ENCODE measurements around the gene SBK3. TPM values are rescaled to one million over a fixed set of nuclear protein-coding genes. Genes with fewer than 3 reads are reported as not detected.

Gene SBK3
- polyA plus RNA-seq, 1 donor (not counting 4 experiments of a cell fraction or from before 2014, with no cell fraction given) = not detected

DNA sequence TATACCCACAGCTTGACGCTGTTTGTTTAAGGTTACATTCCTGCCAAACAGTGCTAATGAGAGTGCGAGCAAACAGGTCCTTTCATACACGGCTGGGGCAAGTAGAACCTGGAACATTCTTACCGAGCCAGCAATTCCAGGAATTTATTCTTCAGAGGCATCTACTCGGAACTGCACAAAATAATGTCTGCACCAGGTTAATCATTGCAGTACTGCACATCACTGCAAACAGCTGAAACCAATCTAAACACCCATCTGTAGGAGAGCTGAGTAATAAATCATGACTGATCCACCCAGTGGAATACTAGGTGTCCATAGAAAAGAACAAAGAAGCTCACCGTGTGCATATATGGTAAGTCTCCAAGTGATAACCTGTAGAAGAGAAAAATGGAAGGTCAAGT lies 36.5 kb upstream of the SBK3 start:
- no peaks in the 10 kb centered on the region for H3K9me1 ChIP-seq (ENCODE audit: control insufficient read depth, extremely low read depth, insufficient read depth, low read length)
- H4K20me1 ChIP-seq (ENCODE audit: control insufficient read depth, extremely low read depth, insufficient read depth, low read length) = no peaks in the 10 kb centered on the region
- H3K79me2 ChIP-seq (ENCODE audit: control insufficient read depth, insufficient read depth, low read length) = peaks cover 13% of the 10 kb centered on the region
- dilution Hi-C loops (cut with MboI; ENCODE audit: extremely low pct_ligation_motif_present, low sequenced_read_pairs) = no loop called here
- no peaks in the 10 kb centered on the region for H3K9me3 ChIP-seq (ENCODE audit: control insufficient read depth, low read depth, low read length)
- no peak for FAIRE-seq
- H3K27ac ChIP-seq (ENCODE audit: control insufficient read depth, insufficient read depth, low read length) = no peak overlapping the region
- no peak overlapping the region for H3K9ac ChIP-seq (ENCODE audit: control insufficient read depth, extremely low read depth, insufficient read depth, low read length)
- H3K4me2 ChIP-seq (ENCODE audit: control insufficient read depth, extremely low read depth, insufficient read depth, low read depth, low read length) = peak overlapping the region; percentile 82
- no peak overlapping the region for H3K4me3 ChIP-seq (ENCODE audit: control insufficient read depth in 2 of 3, extremely low read depth in 1 of 3, insufficient read depth in 2 of 3, low read depth in 1 of 3, low read length in 3 of 3)
- H3K27me3 ChIP-seq (ENCODE audit: control insufficient read depth, extremely low read depth, insufficient read depth, low read length) = peaks cover 4% of the 10 kb centered on the region
- peaks cover 19% of the 10 kb centered on the region for H3K4me1 ChIP-seq (ENCODE audit: control insufficient read depth, extremely low read depth, insufficient read depth, low read length)
- no peak overlapping the region for H2AFZ ChIP-seq (ENCODE audit: control insufficient read depth, low read length)
- no peak for DNase-seq (ENCODE audit: low read depth, low spot score)
- peaks cover 0 to 2% of the 10 kb centered on the region in 2 experiments for H3K36me3 ChIP-seq (ENCODE audit: control insufficient read depth in 2 of 2, extremely low read depth in 1 of 2, insufficient read depth in 2 of 2, low read length in 2 of 2)
- TF ChIP-seq, protein P1, sequence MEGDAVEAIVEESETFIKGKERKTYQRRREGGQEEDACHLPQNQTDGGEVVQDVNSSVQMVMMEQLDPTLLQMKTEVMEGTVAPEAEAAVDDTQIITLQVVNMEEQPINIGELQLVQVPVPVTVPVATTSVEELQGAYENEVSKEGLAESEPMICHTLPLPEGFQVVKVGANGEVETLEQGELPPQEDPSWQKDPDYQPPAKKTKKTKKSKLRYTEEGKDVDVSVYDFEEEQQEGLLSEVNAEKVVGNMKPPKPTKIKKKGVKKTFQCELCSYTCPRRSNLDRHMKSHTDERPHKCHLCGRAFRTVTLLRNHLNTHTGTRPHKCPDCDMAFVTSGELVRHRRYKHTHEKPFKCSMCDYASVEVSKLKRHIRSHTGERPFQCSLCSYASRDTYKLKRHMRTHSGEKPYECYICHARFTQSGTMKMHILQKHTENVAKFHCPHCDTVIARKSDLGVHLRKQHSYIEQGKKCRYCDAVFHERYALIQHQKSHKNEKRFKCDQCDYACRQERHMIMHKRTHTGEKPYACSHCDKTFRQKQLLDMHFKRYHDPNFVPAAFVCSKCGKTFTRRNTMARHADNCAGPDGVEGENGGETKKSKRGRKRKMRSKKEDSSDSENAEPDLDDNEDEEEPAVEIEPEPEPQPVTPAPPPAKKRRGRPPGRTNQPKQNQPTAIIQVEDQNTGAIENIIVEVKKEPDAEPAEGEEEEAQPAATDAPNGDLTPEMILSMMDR (optimal IDR thresholded peaks at IDR 0.05 in 1 of 3, IDR thresholded peaks at IDR 0.05 in 1 of 3, conservative IDR thresholded peaks at IDR 0.05 in 1 of 3; ENCODE audit: extremely low read depth in 1 of 3, insufficient read depth in 2 of 3, low read length in 3 of 3) = no peak
- TF ChIP-seq EZH2 (IDR thresholded peaks at IDR 0.05; ENCODE audit: low read length) = no peak

GRCh38 chr19:55581145-55581822 lies 35.9 kb upstream of the SBK3 start:
- H3K79me2 ChIP-seq (ENCODE audit: control insufficient read depth, insufficient read depth, low read length) = peaks cover 13% of the 10 kb centered on the region
- no peaks in the 10 kb centered on the region for H3K9me1 ChIP-seq (ENCODE audit: control insufficient read depth, extremely low read depth, insufficient read depth, low read length)
- H3K9me3 ChIP-seq (ENCODE audit: control insufficient read depth, low read depth, low read length) = no peaks in the 10 kb centered on the region
- H3K9ac ChIP-seq (ENCODE audit: control insufficient read depth, extremely low read depth, insufficient read depth, low read length) = peak overlapping the region; percentile 53
- peak overlapping the region; percentile 82 for H3K4me2 ChIP-seq (ENCODE audit: control insufficient read depth, extremely low read depth, insufficient read depth, low read depth, low read length)
- peak overlapping the region; percentile 29 for H3K27ac ChIP-seq (ENCODE audit: control insufficient read depth, insufficient read depth, low read length)
- dilution Hi-C loops (cut with MboI; ENCODE audit: extremely low pct_ligation_motif_present, low sequenced_read_pairs) = no loop called here
- peaks cover 4% of the 10 kb centered on the region for H3K27me3 ChIP-seq (ENCODE audit: control insufficient read depth, extremely low read depth, insufficient read depth, low read length)
- H3K4me3 ChIP-seq (ENCODE audit: control insufficient read depth in 2 of 3, extremely low read depth in 1 of 3, insufficient read depth in 2 of 3, low read depth in 1 of 3, low read length in 3 of 3) = peak overlapping the region; percentile 80 to 97 (median 91)
- peak overlapping the region; percentile 61 for H2AFZ ChIP-seq (ENCODE audit: control insufficient read depth, low read length)
- no peak for TF ChIP-seq EZH2 (IDR thresholded peaks at IDR 0.05; ENCODE audit: low read length)
- TF ChIP-seq, protein P1 (optimal IDR thresholded peaks at IDR 0.05 in 1 of 3, IDR thresholded peaks at IDR 0.05 in 1 of 3, conservative IDR thresholded peaks at IDR 0.05 in 1 of 3; ENCODE audit: extremely low read depth in 1 of 3, insufficient read depth in 2 of 3, low read length in 3 of 3) = no peak
- no peaks in the 10 kb centered on the region for H4K20me1 ChIP-seq (ENCODE audit: control insufficient read depth, extremely low read depth, insufficient read depth, low read length)
- peaks cover 17% of the 10 kb centered on the region for H3K4me1 ChIP-seq (ENCODE audit: control insufficient read depth, extremely low read depth, insufficient read depth, low read length)
- FAIRE-seq = peak; percentile 44
- peaks cover 0 to 2% of the 10 kb centered on the region in 2 experiments for H3K36me3 ChIP-seq (ENCODE audit: control insufficient read depth in 2 of 2, extremely low read depth in 1 of 2, insufficient read depth in 2 of 2, low read length in 2 of 2)
- DNase-seq (ENCODE audit: low read depth, low spot score) = no peak

Measured in keratinocyte (primary cell).